ENCODE data around the gene ADAD1. TPM values are rescaled to one million over a fixed set of nuclear protein-coding genes. Genes with fewer than 3 reads are reported as not detected.
"Not testable (repeated sequence)": the region's sequence is repeated elsewhere in the genome, so short reads cannot be mapped to it uniquely, and the experiment has no call there.

Gene ADAD1
- total RNA-seq, 1 donor from 2014 or later, result not detected

- Mint-ChIP-seq H3K9me3 (no peaks in the 10 kb centered on the region), H3K4me1 (no peaks in the 10 kb centered on the region), H3K27ac (no peak overlapping the region), H3K27me3 (ENCODE audit: low read depth) (no peaks in the 10 kb centered on the region), H3K4me3 (no peak overlapping the region), H3K36me3 (peaks cover 49% of the 10 kb centered on the region)
- DNase-seq (ENCODE audit: low spot score in 2 of 2, unreplicated experiment in 2 of 2), result no peak
- no peak for TF ChIP-seq CTCF (IDR thresholded peaks at IDR 0.05; ENCODE audit: unreplicated experiment)
Measured at GRCh38 chr4:122346036-122346435, 32.8 kb upstream of the ADAD1 start.

- no peak for TF ChIP-seq CTCF (IDR thresholded peaks at IDR 0.05; ENCODE audit: unreplicated experiment)
- H3K27ac Mint-ChIP-seq, result no peak overlapping the region
- H3K4me1 Mint-ChIP-seq, result no peaks in the 10 kb centered on the region
- no peaks in the 10 kb centered on the region for H3K9me3 Mint-ChIP-seq
- no peak overlapping the region for H3K4me3 Mint-ChIP-seq
- DNase-seq (ENCODE audit: low spot score in 2 of 2, unreplicated experiment in 2 of 2), result no peak
- no peaks in the 10 kb centered on the region for H3K27me3 Mint-ChIP-seq (ENCODE audit: low read depth)
- H3K36me3 Mint-ChIP-seq, result peaks cover 53% of the 10 kb centered on the region
Measured at GRCh38 chr4:122346503-122346902, 32.3 kb upstream of the ADAD1 start.

GRCh38 chr4:122356317-122356808 lies 22.4 kb upstream of the ADAD1 start:
- no peak overlapping the region for H3K27ac Mint-ChIP-seq
- no peaks in the 10 kb centered on the region for H3K9me3 Mint-ChIP-seq

GRCh38 chr4:122360754-122361153 lies 18.1 kb upstream of the ADAD1 start:
- H3K4me3 Mint-ChIP-seq, result no peak overlapping the region
- no peak for DNase-seq (ENCODE audit: low spot score in 2 of 2, unreplicated experiment in 2 of 2)
- H3K4me1 Mint-ChIP-seq, result no peaks in the 10 kb centered on the region
- no peaks in the 10 kb centered on the region for H3K27me3 Mint-ChIP-seq (ENCODE audit: low read depth)
- H3K36me3 Mint-ChIP-seq, result peaks cover 37% of the 10 kb centered on the region
- no peak for TF ChIP-seq CTCF (IDR thresholded peaks at IDR 0.05; ENCODE audit: unreplicated experiment)
- no peak overlapping the region for H3K27ac Mint-ChIP-seq
- peaks cover 4% of the 10 kb centered on the region for H3K9me3 Mint-ChIP-seq

More at GRCh38 chr4:122356317-122356808, 22.4 kb upstream of the ADAD1 start:
- Mint-ChIP-seq H3K27me3 (ENCODE audit: low read depth) (no peaks in the 10 kb centered on the region), H3K36me3 (peaks cover 44% of the 10 kb centered on the region), H3K4me1 (no peaks in the 10 kb centered on the region), H3K4me3 (no peak overlapping the region)
- no peak for DNase-seq (ENCODE audit: low spot score in 2 of 2, unreplicated experiment in 2 of 2)
- no peak for TF ChIP-seq CTCF (IDR thresholded peaks at IDR 0.05; ENCODE audit: unreplicated experiment)

GRCh38 chr4:122364700-122365404 lies 14.0 kb upstream of the ADAD1 start:
- DNase-seq (ENCODE audit: low spot score in 2 of 2, unreplicated experiment in 2 of 2), result no peak
- no peaks in the 10 kb centered on the region for H3K27me3 Mint-ChIP-seq (ENCODE audit: low read depth)
- TF ChIP-seq CTCF (IDR thresholded peaks at IDR 0.05; ENCODE audit: unreplicated experiment), result no peak
- H3K36me3 Mint-ChIP-seq, result peaks cover 22% of the 10 kb centered on the region
- H3K9me3 Mint-ChIP-seq, result peaks cover 40% of the 10 kb centered on the region
- H3K27ac Mint-ChIP-seq, result no peak overlapping the region
- H3K4me1 Mint-ChIP-seq, result no peaks in the 10 kb centered on the region
- no peak overlapping the region for H3K4me3 Mint-ChIP-seq

GRCh38 chr4:122368786-122369185 lies 10.0 kb upstream of the ADAD1 start:
- H3K4me3 Mint-ChIP-seq; H3K27me3 Mint-ChIP-seq (ENCODE audit: low read depth); DNase-seq (ENCODE audit: low spot score in 2 of 2, unreplicated experiment in 2 of 2); H3K36me3 Mint-ChIP-seq; H3K27ac Mint-ChIP-seq; H3K4me1 Mint-ChIP-seq: not testable (repeated sequence)
- peaks cover 50% of the 10 kb centered on the region for H3K9me3 Mint-ChIP-seq
